Activated T-cell treated with anti-CD3 and anti-CD28 coated beads, Interleukin-2, amount 50 U/mL, for 72 hours (primary cell): ENCODE measurements around the gene MEOX1. TPM values are rescaled to one million over a fixed set of nuclear protein-coding genes. Genes with fewer than 3 reads are reported as not detected.

Source experiments
- ATAC-seq, 2 donors: fragments of 150-1000 bp; cut with Tn5 transposase; replicated peaks in 1 of 2; 2 replicates each; pipeline ENCODE4 v1.10.0; 2021; ENCODE audit warnings: moderate library complexity in 2 of 2, mild to moderate bottlenecking in 1 of 2
- DNase-seq, 2 donors: peaks; one replicate each; pipeline ENCODE4 v3.0.0; 2021 to 2022; ENCODE audit warnings: mixed read lengths in 1 of 2
- H3K27ac Mint-ChIP-seq: one replicate; pipeline ENCODE4 v1.8.0; 2022; ENCODE audit warnings: mild to moderate bottlenecking, moderate library complexity, mixed read lengths
- H3K27me3 Mint-ChIP-seq: one replicate; pipeline ENCODE4 v1.8.0; 2022; ENCODE audit warnings: low read depth, mixed read lengths
- H3K36me3 Mint-ChIP-seq, 2 donors: one replicate each; pipeline ENCODE4 v1.8.0; 2022; ENCODE audit warnings: mixed read lengths in 2 of 2, mild to moderate bottlenecking in 1 of 2; ENCODE audit not compliant: insufficient read depth in 2 of 2
- H3K4me1 Mint-ChIP-seq: one replicate; pipeline ENCODE4 v1.8.0; 2022; ENCODE audit warnings: low read depth, mixed read lengths
- H3K4me3 Mint-ChIP-seq, 2 donors: one replicate each; pipeline ENCODE4 v1.8.0; 2022; ENCODE audit warnings: mild to moderate bottlenecking in 2 of 2, mixed read lengths in 2 of 2, moderate library complexity in 2 of 2
- H3K9me3 Mint-ChIP-seq, 2 donors: one replicate each; pipeline ENCODE4 v1.8.0; 2022; ENCODE audit warnings: mixed read lengths in 2 of 2
- total RNA-seq, 2 donors: library from RNA; stranded (reverse); gene quantifications; one replicate each; pipeline ENCODE4 v1.2.3, GENCODE V29; 2022

MEOX1 gene
- total RNA-seq, 2 donors from 2014 or later = 0.36 to 0.37 TPM

GRCh38 chr17:43599046-43599395 lies 62.7 kb downstream of the MEOX1 start:
- H3K9me3 Mint-ChIP-seq = no peaks in the 10 kb centered on the region
- no peak overlapping the region for H3K4me3 Mint-ChIP-seq
- no peak for DNase-seq
- no peak overlapping the region for H3K27ac Mint-ChIP-seq
- no peaks in the 10 kb centered on the region for H3K36me3 Mint-ChIP-seq
- H3K4me1 Mint-ChIP-seq = no peaks in the 10 kb centered on the region
- no peak for ATAC-seq
- H3K27me3 Mint-ChIP-seq = peaks cover 11% of the 10 kb centered on the region

- Mint-ChIP-seq H3K4me1 (no peaks in the 10 kb centered on the region), H3K27me3 (peaks cover 11% of the 10 kb centered on the region), H3K4me3 (no peak overlapping the region), H3K27ac (no peak overlapping the region), H3K9me3 (no peaks in the 10 kb centered on the region), H3K36me3 (no peaks in the 10 kb centered on the region)
- ATAC-seq (no peak), DNase-seq (no peak)
These were observed 63.2 kb downstream of the MEOX1 start for GRCh38 chr17:43598357-43599045.

GRCh38 chr17:43597624-43598356 lies 63.9 kb downstream of the MEOX1 start:
- no peaks in the 10 kb centered on the region for H3K9me3 Mint-ChIP-seq
- peaks cover 11% of the 10 kb centered on the region for H3K27me3 Mint-ChIP-seq
- ATAC-seq (no peak), DNase-seq (no peak)
- no peaks in the 10 kb centered on the region for H3K36me3 Mint-ChIP-seq
- H3K27ac Mint-ChIP-seq = no peak overlapping the region
- no peak overlapping the region for H3K4me3 Mint-ChIP-seq
- H3K4me1 Mint-ChIP-seq = no peaks in the 10 kb centered on the region

GRCh38 chr17:43595466-43595865 lies 66.3 kb downstream of the MEOX1 start:
- Mint-ChIP-seq H3K36me3 (no peaks in the 10 kb centered on the region), H3K27me3 (no peaks in the 10 kb centered on the region), H3K9me3 (no peaks in the 10 kb centered on the region), H3K4me3 (no peak overlapping the region), H3K4me1 (no peaks in the 10 kb centered on the region), H3K27ac (no peak overlapping the region)
- no peak for DNase-seq
- ATAC-seq = no peak

GRCh38 chr17:43591779-43592562 lies 69.8 kb downstream of the MEOX1 start:
- Mint-ChIP-seq H3K9me3 (no peaks in the 10 kb centered on the region), H3K4me3 (no peak overlapping the region), H3K4me1 (no peaks in the 10 kb centered on the region), H3K27ac (no peak overlapping the region), H3K36me3 (no peaks in the 10 kb centered on the region), H3K27me3 (no peaks in the 10 kb centered on the region)
- ATAC-seq (no peak), DNase-seq (no peak)

GRCh38 chr17:43591001-43591400 lies 70.7 kb downstream of the MEOX1 start:
- no peak for ATAC-seq

More at GRCh38 chr17:43591001-43591400, 70.7 kb downstream of the MEOX1 start:
- Mint-ChIP-seq H3K4me3 (no peak overlapping the region), H3K4me1 (no peaks in the 10 kb centered on the region), H3K27me3 (no peaks in the 10 kb centered on the region), H3K27ac (no peak overlapping the region), H3K36me3 (no peaks in the 10 kb centered on the region), H3K9me3 (no peaks in the 10 kb centered on the region)
- DNase-seq = no peak

Other genes starting within 250 kb of the MEOX1 start
- gene DHX8, start 177.9 kb downstream of the MEOX1 start, total RNA-seq = 10 to 100 TPM; 53.8 to 61.1 TPM
- gene ETV4, start 115.6 kb downstream of the MEOX1 start, total RNA-seq = 1 to 10 TPM; 1.2 to 2.1 TPM
- not detected for gene SOST, start 96.9 kb upstream of the MEOX1 start, total RNA-seq
- 10 to 100 TPM in 1 of 2 donors, 1 to 10 TPM in 1; 9.2 to 11.0 TPM for gene DUSP3, start 117.1 kb upstream of the MEOX1 start, total RNA-seq
- not detected for gene CFAP97D1, start 118.5 kb upstream of the MEOX1 start, total RNA-seq
- gene MPP3, start 171.2 kb upstream of the MEOX1 start, total RNA-seq = not detected
- gene CD300LG, start 185.3 kb upstream of the MEOX1 start, total RNA-seq = not detected
- gene MPP2, start 245.6 kb upstream of the MEOX1 start, total RNA-seq = 1 to 10 TPM; 4.0 to 4.1 TPM